Choroid plexus epithelial cell (primary cell): ENCODE measurements around the gene KISS1.

Experiments used
- DNase-seq: peaks from one replicate; pipeline ENCODE4 v3.0.0-alpha.2; 2010; ENCODE audit warnings: low read depth
- H3K4me3 ChIP-seq: 2 replicates; pipeline ENCODE4 v1.5.1; 2011; ENCODE audit warnings: low read depth, mild to moderate bottlenecking, control low read depth, low read length, moderate library complexity
- CTCF ChIP-seq: conservative IDR thresholded peaks from 2 replicates; pipeline ENCODE4 v1.5.1; 2011; ENCODE audit warnings: low read depth, mild to moderate bottlenecking, control low read depth, inconsistent platforms, low read length, moderate library complexity

The KISS1 gene

GRCh38 chr1:204207136-204207616 lies 10.9 kb upstream of the KISS1 start:
- peak; percentile 39 for DNase-seq
- peak; percentile 92 for TF ChIP-seq CTCF
- no peak overlapping the region for H3K4me3 ChIP-seq

- H3K4me3 ChIP-seq: no peak overlapping the region
- peak; percentile 45 for DNase-seq
- TF ChIP-seq CTCF: peak; percentile 46
Measured at GRCh38 chr1:204206121-204206520, 9.8 kb upstream of the KISS1 start.

GRCh38 chr1:204205486-204205885 lies 9.2 kb upstream of the KISS1 start:
- no peak overlapping the region for H3K4me3 ChIP-seq
- TF ChIP-seq CTCF: no peak
- DNase-seq: no peak

- no peak for TF ChIP-seq CTCF
- DNase-seq: no peak
- no peak overlapping the region for H3K4me3 ChIP-seq
Measured at GRCh38 chr1:204204944-204205343, 8.7 kb upstream of the KISS1 start.

GRCh38 chr1:204203206-204203767 lies 7.0 kb upstream of the KISS1 start:
- H3K4me3 ChIP-seq: no peak overlapping the region
- no peak for TF ChIP-seq CTCF
- no peak for DNase-seq

GRCh38 chr1:204202481-204202880 lies 6.2 kb upstream of the KISS1 start:
- no peak overlapping the region for H3K4me3 ChIP-seq
- TF ChIP-seq CTCF: no peak
- DNase-seq: no peak

GRCh38 chr1:204201348-204202040 lies 5.2 kb upstream of the KISS1 start:
- TF ChIP-seq CTCF: no peak
- H3K4me3 ChIP-seq: no peak overlapping the region
- no peak for DNase-seq
